Measurements from ENCODE around the gene ADAMTS2.

Gene ADAMTS2

GRCh38 chr5:179319741-179320281 lies 25.4 kb downstream of the ADAMTS2 start:
- H3K27ac ChIP-seq (ENCODE audit: low read depth, low read length), result no peak overlapping the region
- no peaks in the 10 kb centered on the region for H3K9me3 ChIP-seq (ENCODE audit: insufficient read depth, low read depth, low read length)
- no peaks in the 10 kb centered on the region for H3K36me3 ChIP-seq (ENCODE audit: insufficient read depth, low read length)
- H3K9ac ChIP-seq (ENCODE audit: low read depth, low read length), result no peak overlapping the region
- H3K27me3 ChIP-seq (ENCODE audit: insufficient read depth, low read length), result no peaks in the 10 kb centered on the region
- H3K4me1 ChIP-seq (ENCODE audit: insufficient read depth, low read length), result peaks cover 3% of the 10 kb centered on the region; the same call in 1 of the 2 replicates
- WGBS, result 76% methylated on average over 11 of the region's 11 CpGs
- H3K4me3 ChIP-seq (ENCODE audit: low read length), result no peak overlapping the region

- WGBS, result 93% methylated on average over 8 of the region's 8 CpGs
- Histone ChIP-seq H3K9me3 (ENCODE audit: insufficient read depth, low read depth, low read length) (no peaks in the 10 kb centered on the region), H3K4me1 (ENCODE audit: insufficient read depth, low read length) (peaks cover 3% of the 10 kb centered on the region; the same call in 1 of the 2 replicates), H3K4me3 (ENCODE audit: low read length) (no peak overlapping the region), H3K36me3 (ENCODE audit: insufficient read depth, low read length) (no peaks in the 10 kb centered on the region), H3K9ac (ENCODE audit: low read depth, low read length) (no peak overlapping the region), H3K27me3 (ENCODE audit: insufficient read depth, low read length) (no peaks in the 10 kb centered on the region), H3K27ac (ENCODE audit: low read depth, low read length) (no peak overlapping the region)
Observed at GRCh38 chr5:179319123-179319522, 26.1 kb downstream of the ADAMTS2 start.

- WGBS, result 76% methylated on average over 21 of the region's 21 CpGs
Observed at GRCh38 chr5:179318221-179318955, 26.9 kb downstream of the ADAMTS2 start.

GRCh38 chr5:179317411-179318220 lies 27.6 kb downstream of the ADAMTS2 start:
- 89% methylated on average over 19 of the region's 19 CpGs for WGBS
- H3K27me3 ChIP-seq (ENCODE audit: insufficient read depth, low read length), result no peaks in the 10 kb centered on the region
- H3K9ac ChIP-seq (ENCODE audit: low read depth, low read length), result no peak overlapping the region
- H3K4me1 ChIP-seq (ENCODE audit: insufficient read depth, low read length), result peaks cover 3% of the 10 kb centered on the region; the same call in 1 of the 2 replicates
- H3K36me3 ChIP-seq (ENCODE audit: insufficient read depth, low read length), result no peaks in the 10 kb centered on the region
- no peak overlapping the region for H3K27ac ChIP-seq (ENCODE audit: low read depth, low read length)
- no peak overlapping the region for H3K4me3 ChIP-seq (ENCODE audit: low read length)
- H3K9me3 ChIP-seq (ENCODE audit: insufficient read depth, low read depth, low read length), result no peaks in the 10 kb centered on the region

More at GRCh38 chr5:179318221-179318955, 26.9 kb downstream of the ADAMTS2 start:
- H3K4me1 ChIP-seq (ENCODE audit: insufficient read depth, low read length), result peaks cover 3% of the 10 kb centered on the region; the same call in 1 of the 2 replicates
- H3K9ac ChIP-seq (ENCODE audit: low read depth, low read length), result no peak overlapping the region
- no peak overlapping the region for H3K27ac ChIP-seq (ENCODE audit: low read depth, low read length)
- H3K9me3 ChIP-seq (ENCODE audit: insufficient read depth, low read depth, low read length), result no peaks in the 10 kb centered on the region
- H3K27me3 ChIP-seq (ENCODE audit: insufficient read depth, low read length), result no peaks in the 10 kb centered on the region
- no peaks in the 10 kb centered on the region for H3K36me3 ChIP-seq (ENCODE audit: insufficient read depth, low read length)
- H3K4me3 ChIP-seq (ENCODE audit: low read length), result no peak overlapping the region

- Histone ChIP-seq H3K9me3 (ENCODE audit: insufficient read depth, low read depth, low read length) (no peaks in the 10 kb centered on the region), H3K27me3 (ENCODE audit: insufficient read depth, low read length) (no peaks in the 10 kb centered on the region), H3K4me3 (ENCODE audit: low read length) (no peak overlapping the region), H3K27ac (ENCODE audit: low read depth, low read length) (no peak overlapping the region), H3K4me1 (ENCODE audit: insufficient read depth, low read length) (peaks cover 3% of the 10 kb centered on the region; the same call in 1 of the 2 replicates), H3K36me3 (ENCODE audit: insufficient read depth, low read length) (no peaks in the 10 kb centered on the region), H3K9ac (ENCODE audit: low read depth, low read length) (no peak overlapping the region)
- 88% methylated on average over 6 of the region's 6 CpGs for WGBS
Observed at GRCh38 chr5:179316982-179317381, 28.3 kb downstream of the ADAMTS2 start.

- H3K36me3 ChIP-seq (ENCODE audit: insufficient read depth, low read length), result no peaks in the 10 kb centered on the region
- peaks cover 3% of the 10 kb centered on the region; the same call in 1 of the 2 replicates for H3K4me1 ChIP-seq (ENCODE audit: insufficient read depth, low read length)
- H3K27ac ChIP-seq (ENCODE audit: low read depth, low read length), result no peak overlapping the region
- H3K4me3 ChIP-seq (ENCODE audit: low read length), result no peak overlapping the region
- H3K9me3 ChIP-seq (ENCODE audit: insufficient read depth, low read depth, low read length), result no peaks in the 10 kb centered on the region
- WGBS, result 83% methylated on average over 7 of the region's 7 CpGs
- no peaks in the 10 kb centered on the region for H3K27me3 ChIP-seq (ENCODE audit: insufficient read depth, low read length)
- H3K9ac ChIP-seq (ENCODE audit: low read depth, low read length), result no peak overlapping the region
Observed at GRCh38 chr5:179316111-179316551, 29.1 kb downstream of the ADAMTS2 start.

- Histone ChIP-seq H3K4me1 (ENCODE audit: insufficient read depth, low read length) (peaks cover 3% of the 10 kb centered on the region; the same call in 1 of the 2 replicates), H3K27me3 (ENCODE audit: insufficient read depth, low read length) (no peaks in the 10 kb centered on the region), H3K9ac (ENCODE audit: low read depth, low read length) (no peak overlapping the region), H3K4me3 (ENCODE audit: low read length) (no peak overlapping the region), H3K9me3 (ENCODE audit: insufficient read depth, low read depth, low read length) (no peaks in the 10 kb centered on the region), H3K36me3 (ENCODE audit: insufficient read depth, low read length) (no peaks in the 10 kb centered on the region), H3K27ac (ENCODE audit: low read depth, low read length) (no peak overlapping the region)
- WGBS, result 82% methylated on average over 16 of the region's 16 CpGs
Observed at GRCh38 chr5:179315356-179315890, 29.8 kb downstream of the ADAMTS2 start.

GRCh38 chr5:179314606-179315355 lies 30.5 kb downstream of the ADAMTS2 start:
- H3K4me3 ChIP-seq (ENCODE audit: low read length), result no peak overlapping the region
- no peaks in the 10 kb centered on the region for H3K36me3 ChIP-seq (ENCODE audit: insufficient read depth, low read length)
- H3K27me3 ChIP-seq (ENCODE audit: insufficient read depth, low read length), result no peaks in the 10 kb centered on the region
- WGBS, result 94% methylated on average over 12 of the region's 12 CpGs
- no peak overlapping the region for H3K27ac ChIP-seq (ENCODE audit: low read depth, low read length)
- no peak overlapping the region for H3K9ac ChIP-seq (ENCODE audit: low read depth, low read length)
- no peaks in the 10 kb centered on the region for H3K9me3 ChIP-seq (ENCODE audit: insufficient read depth, low read depth, low read length)
- peaks cover 3% of the 10 kb centered on the region; the same call in 1 of the 2 replicates for H3K4me1 ChIP-seq (ENCODE audit: insufficient read depth, low read length)

GRCh38 chr5:179313849-179314521 lies 31.3 kb downstream of the ADAMTS2 start:
- Histone ChIP-seq H3K9ac (ENCODE audit: low read depth, low read length) (no peak overlapping the region), H3K4me1 (ENCODE audit: insufficient read depth, low read length) (peaks cover 3% of the 10 kb centered on the region; the same call in 1 of the 2 replicates), H3K27ac (ENCODE audit: low read depth, low read length) (no peak overlapping the region), H3K4me3 (ENCODE audit: low read length) (no peak overlapping the region), H3K36me3 (ENCODE audit: insufficient read depth, low read length) (no peaks in the 10 kb centered on the region), H3K9me3 (ENCODE audit: insufficient read depth, low read depth, low read length) (no peaks in the 10 kb centered on the region), H3K27me3 (ENCODE audit: insufficient read depth, low read length) (no peaks in the 10 kb centered on the region)
- whole genome bisulfite sequencing, result 92% methylated on average over 31 of the region's 31 CpGs

GRCh38 chr5:179312557-179313235 lies 32.6 kb downstream of the ADAMTS2 start:
- Histone ChIP-seq H3K27ac (ENCODE audit: low read depth, low read length) (no peak overlapping the region), H3K9ac (ENCODE audit: low read depth, low read length) (no peak overlapping the region), H3K27me3 (ENCODE audit: insufficient read depth, low read length) (no peaks in the 10 kb centered on the region), H3K4me3 (ENCODE audit: low read length) (no peak overlapping the region), H3K9me3 (ENCODE audit: insufficient read depth, low read depth, low read length) (no peaks in the 10 kb centered on the region), H3K4me1 (ENCODE audit: insufficient read depth, low read length) (no peaks in the 10 kb centered on the region), H3K36me3 (ENCODE audit: insufficient read depth, low read length) (no peaks in the 10 kb centered on the region)
- 96% methylated on average over 14 of the region's 17 CpGs for WGBS
